Erythroblast (primary cell): ENCODE results near the gene IDE.

Experiments
- GATA1 ChIP-seq: IDR thresholded peaks from 2 replicates; pipeline ENCODE4 v1.6.1; 2011; ENCODE audit warnings: low read depth, mild to moderate bottlenecking, control low read depth, low read length, moderate library complexity
- POLR2A ChIP-seq: IDR thresholded peaks from 2 replicates; pipeline ENCODE4 v1.6.1; 2011; ENCODE audit warnings: mild to moderate bottlenecking, low read length

DNA sequence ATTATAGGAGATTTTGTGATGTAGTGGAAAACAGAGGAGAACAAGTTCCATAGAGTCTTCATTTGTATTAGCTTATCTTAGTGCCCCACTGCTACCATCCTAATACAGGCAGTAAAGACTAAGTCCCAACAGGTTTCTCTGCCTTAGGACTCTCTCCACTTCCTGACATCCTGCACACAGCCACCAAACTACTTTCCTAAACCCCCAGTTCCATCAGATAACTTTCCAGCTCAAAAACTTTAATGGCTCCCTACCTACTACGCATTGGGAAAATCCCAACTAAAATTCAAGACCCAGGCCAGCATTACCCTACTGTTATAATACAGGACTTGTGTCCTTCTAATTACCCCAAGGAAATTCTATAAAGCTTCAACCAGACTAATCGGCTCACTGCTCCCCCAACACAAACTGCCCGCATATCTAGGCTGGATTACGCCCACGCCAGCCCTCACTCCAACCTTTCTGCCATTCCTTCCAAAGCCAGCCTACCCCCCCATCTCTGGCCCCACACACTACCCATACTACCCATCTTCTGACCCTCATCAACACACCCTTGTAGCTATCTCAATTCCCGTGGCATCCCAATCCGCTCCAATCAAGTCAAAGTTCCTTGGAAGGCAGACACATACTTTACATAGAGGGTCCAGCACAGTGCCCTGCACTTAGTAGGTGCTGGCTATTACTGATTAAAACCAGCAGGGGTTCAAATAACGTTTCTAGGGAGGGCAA lies 1.4 kb downstream of the IDE start:
- no peak for TF ChIP-seq POLR2A
- TF ChIP-seq GATA1 = no peak
